HG02970 (cell line): Measurements from ENCODE around the gene CNST.
"Not testable (repeated sequence)": the region's sequence is repeated elsewhere in the genome, so short reads cannot be mapped to it uniquely, and the experiment has no call there.

ENCODE experiments used
- ATAC-seq: cut with Tn5 transposase; IDR thresholded peaks from one replicate; pipeline ENCODE4 v1.9.1; 2021; ENCODE audit warnings: mild to moderate bottlenecking, moderate library complexity, moderate number of reproducible peaks; ENCODE audit not compliant: unreplicated experiment, low FRiP score

CNST gene

GRCh38 chr1:246617156-246617555 lies 50.9 kb downstream of the CNST start:
- ATAC-seq, result no peak

- no peak for ATAC-seq
These were observed 51.5 kb downstream of the CNST start for GRCh38 chr1:246617768-246618167.

GRCh38 chr1:246618240-246618808 lies 52.1 kb downstream of the CNST start:
- no peak for ATAC-seq

GRCh38 chr1:246622035-246622652 lies 55.9 kb downstream of the CNST start:
- ATAC-seq, result no peak

- ATAC-seq, result no peak
These were observed 57.8 kb downstream of the CNST start for GRCh38 chr1:246624091-246624490.

- peak; percentile 76 for ATAC-seq
These were observed 62.8 kb downstream of the CNST start for GRCh38 chr1:246629030-246629429.

GRCh38 chr1:246629976-246630375 lies 63.7 kb downstream of the CNST start:
- ATAC-seq, result peak; percentile 58

GRCh38 chr1:246631426-246631825 lies 65.2 kb downstream of the CNST start:
- ATAC-seq, result no peak

GRCh38 chr1:246632281-246633168 lies 66.3 kb downstream of the CNST start:
- no peak for ATAC-seq

GRCh38 chr1:246634659-246635058 lies 68.4 kb downstream of the CNST start:
- not testable (repeated sequence) for ATAC-seq

- ATAC-seq, result no peak
These were observed 72.8 kb downstream of the CNST start for GRCh38 chr1:246638941-246639655.

- no peak for ATAC-seq
These were observed 73.5 kb downstream of the CNST start for GRCh38 chr1:246639732-246640131.

- ATAC-seq, result no peak
These were observed 74.5 kb downstream of the CNST start for GRCh38 chr1:246640747-246641146.

GRCh38 chr1:246641394-246641793 lies 75.1 kb downstream of the CNST start:
- ATAC-seq, result no peak

GRCh38 chr1:246642719-246643118 lies 76.5 kb downstream of the CNST start:
- ATAC-seq, result no peak

GRCh38 chr1:246647113-246647512 lies 80.9 kb downstream of the CNST start:
- no peak for ATAC-seq

GRCh38 chr1:246647513-246647912 lies 81.3 kb downstream of the CNST start:
- no peak for ATAC-seq

- ATAC-seq, result no peak
These were observed 84.9 kb downstream of the CNST start for GRCh38 chr1:246651012-246651695.

- no peak for ATAC-seq
These were observed 92.3 kb downstream of the CNST start for GRCh38 chr1:246658567-246658966.

- no peak for ATAC-seq
These were observed 93.4 kb downstream of the CNST start for GRCh38 chr1:246659594-246660140.
